Measurements from ENCODE around the gene VENTX. TPM values are rescaled to one million over a fixed set of nuclear protein-coding genes. Genes with fewer than 3 reads are reported as not detected.
"Not testable (repeated sequence)": the region's sequence is repeated elsewhere in the genome, so short reads cannot be mapped to it uniquely, and the experiment has no call there.

The VENTX gene
- total RNA-seq, 2 experiments from 2014 or later, result not detected

DNA sequence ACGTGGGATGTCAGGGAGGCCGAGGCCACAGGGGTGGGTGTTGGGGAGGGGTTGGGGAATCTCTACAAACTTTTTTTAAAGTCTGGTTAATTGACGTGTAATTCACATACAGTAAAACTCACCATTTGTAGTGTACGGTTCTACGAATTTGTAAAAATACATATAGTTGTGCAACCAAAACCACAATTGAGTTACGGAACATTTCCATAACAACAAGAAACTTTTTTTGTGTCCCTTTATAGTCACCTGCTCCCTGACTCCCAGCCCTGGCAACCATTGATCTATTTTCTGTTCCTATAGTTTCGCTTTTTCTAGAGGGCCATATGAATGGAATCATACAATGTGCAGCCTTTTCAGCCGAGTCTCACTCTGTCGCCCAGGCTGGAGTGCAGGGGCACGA is 2.9 kb upstream of the VENTX start:
- H3K4me3 Mint-ChIP-seq; H3K36me3 Mint-ChIP-seq (ENCODE audit: low read depth); DNase-seq; H3K9me3 Mint-ChIP-seq (ENCODE audit: low read depth); ATAC-seq; H3K4me1 Mint-ChIP-seq; CTCF ChIA-PET; POLR2A ChIA-PET; H3K27ac Mint-ChIP-seq: not testable (repeated sequence)
- H3K27me3 Mint-ChIP-seq, result peaks cover 38% of the 10 kb centered on the region
- intact Hi-C loops (cut with DNase I, micrococcal nuclease), result loop anchor here in 1 of 2 experiments (10.0 kb wide), 1 partner anchor 450 kb away; the partner anchor contains the start of gene NKX6-2

DNA sequence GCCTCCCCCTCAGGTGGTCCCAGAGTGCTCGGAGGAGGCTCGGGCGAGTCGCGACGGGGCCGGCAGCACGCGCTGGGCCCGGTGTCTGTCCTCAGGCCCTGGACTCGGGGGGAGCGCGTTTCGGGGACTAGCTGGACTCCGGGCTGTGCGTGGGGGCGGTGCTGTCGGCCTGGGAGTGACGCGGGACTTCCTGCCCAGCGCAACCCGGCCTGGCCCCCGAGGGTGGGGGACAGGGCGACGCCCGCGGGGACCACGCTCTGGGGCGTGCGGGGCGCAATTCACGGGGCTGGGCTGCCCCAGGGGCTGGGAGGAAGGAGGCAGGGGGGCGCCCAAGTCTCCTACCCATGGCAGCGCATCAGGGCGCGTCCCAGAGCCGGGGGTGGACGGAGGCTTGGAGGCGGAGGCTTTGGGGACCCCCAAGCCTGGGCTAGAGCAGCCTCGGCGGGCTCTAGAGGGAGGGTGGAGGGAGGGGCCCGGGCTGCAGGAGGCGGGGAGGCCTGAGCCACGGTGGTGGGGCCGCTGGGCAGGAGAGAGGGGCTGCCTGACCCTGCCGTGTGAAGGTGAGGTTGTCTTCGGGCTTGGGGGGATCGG is 2.3 kb upstream of the VENTX start:
- no peaks in the 10 kb centered on the region for H3K36me3 Mint-ChIP-seq (ENCODE audit: low read depth)
- ATAC-seq, result no peak
- no peak overlapping the region for H3K27ac Mint-ChIP-seq
- H3K4me3 Mint-ChIP-seq, result no peak overlapping the region
- intact Hi-C loops (cut with DNase I, micrococcal nuclease), result loop anchor here in 1 of 2 experiments (10.0 kb wide), 1 partner anchor 451 kb away; the partner anchor contains the start of gene NKX6-2
- peak; percentile 31 for DNase-seq
- H3K9me3 Mint-ChIP-seq (ENCODE audit: low read depth), result no peaks in the 10 kb centered on the region
- peaks cover 8% of the 10 kb centered on the region for H3K4me1 Mint-ChIP-seq
- ChIA-PET POLR2A (no interaction called here), CTCF (no interaction called here)
- H3K27me3 Mint-ChIP-seq, result peaks cover 38% of the 10 kb centered on the region

DNA sequence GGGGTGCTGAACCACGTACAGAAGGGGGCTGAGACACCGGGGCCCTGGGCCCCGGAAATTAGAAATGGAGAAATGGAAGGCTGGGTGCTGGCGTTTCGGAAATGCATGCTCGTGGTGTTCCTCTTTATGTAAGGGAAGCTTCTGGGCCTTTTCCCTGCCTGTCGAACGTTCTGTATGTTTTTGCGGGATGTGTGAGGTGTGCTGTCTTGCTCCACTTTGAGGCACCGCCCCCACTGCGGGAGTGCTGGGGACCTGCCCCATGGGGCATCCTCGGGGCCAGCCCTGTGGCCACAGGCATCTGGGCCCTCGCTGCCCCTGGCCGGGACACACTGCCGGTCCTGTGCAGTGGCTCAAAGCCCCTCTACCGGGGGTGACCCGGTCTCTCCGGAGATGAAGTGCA is 1.7 kb upstream of the VENTX start:
- no peak for DNase-seq
- H3K27me3 Mint-ChIP-seq, result peaks cover 42% of the 10 kb centered on the region
- H3K36me3 Mint-ChIP-seq (ENCODE audit: low read depth), result no peaks in the 10 kb centered on the region
- no peak for ATAC-seq
- intact Hi-C loops (cut with DNase I, micrococcal nuclease), result loop anchor here in 1 of 2 experiments (10.0 kb wide), 1 partner anchor 451 kb away; the partner anchor contains the start of gene NKX6-2
- ChIA-PET CTCF (no interaction called here), POLR2A (no interaction called here)
- no peak overlapping the region for H3K4me3 Mint-ChIP-seq
- H3K27ac Mint-ChIP-seq, result no peak overlapping the region
- H3K4me1 Mint-ChIP-seq, result peaks cover 11% of the 10 kb centered on the region
- no peaks in the 10 kb centered on the region for H3K9me3 Mint-ChIP-seq (ENCODE audit: low read depth)

DNA sequence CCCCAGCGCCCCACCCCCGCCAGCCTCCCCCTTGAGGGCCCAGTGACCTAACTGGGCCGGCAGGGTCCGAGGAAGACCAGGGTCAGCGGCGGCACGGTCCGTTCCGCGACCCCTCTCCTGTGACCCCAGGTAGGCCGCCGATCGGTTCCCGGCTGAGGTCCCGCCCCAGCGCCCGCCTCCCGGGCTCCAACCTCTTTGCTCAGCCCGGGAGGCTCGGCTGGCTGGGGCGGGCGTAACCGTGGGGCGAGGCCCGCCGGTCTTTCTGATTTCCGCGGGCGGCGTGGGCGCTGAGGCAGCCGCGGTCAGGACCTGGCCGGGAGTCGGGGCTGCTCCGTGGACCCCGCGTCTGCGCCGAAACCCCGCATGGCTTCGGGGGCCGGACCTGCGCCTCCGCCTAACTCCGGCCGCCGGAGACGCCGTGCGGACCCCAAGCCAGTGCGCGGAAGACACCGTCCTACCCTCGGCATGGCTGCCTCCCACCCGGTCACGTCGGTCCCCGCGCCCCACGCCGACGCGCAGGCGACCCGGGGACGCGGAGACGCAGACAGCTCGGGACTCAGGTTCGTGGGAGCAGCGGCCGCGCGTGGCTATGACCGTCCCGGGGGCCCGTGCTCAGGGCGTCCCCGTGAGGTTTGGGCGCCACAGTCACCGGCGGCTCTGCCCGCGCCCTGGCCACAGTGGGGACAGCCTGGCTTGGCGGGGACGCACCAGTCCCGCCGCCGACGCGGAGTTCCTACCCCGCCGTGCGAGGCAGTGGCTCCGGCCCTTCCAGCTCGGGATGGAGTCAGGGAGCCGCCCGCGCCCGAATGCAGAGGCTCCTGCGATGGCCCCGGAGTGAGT is 1.0 kb upstream of the VENTX start:
- Mint-ChIP-seq H3K9me3 (ENCODE audit: low read depth) (no peaks in the 10 kb centered on the region), H3K27ac (no peak overlapping the region), H3K4me1 (peaks cover 16% of the 10 kb centered on the region), H3K36me3 (ENCODE audit: low read depth) (no peaks in the 10 kb centered on the region), H3K27me3 (peaks cover 46% of the 10 kb centered on the region), H3K4me3 (no peak overlapping the region)
- ATAC-seq (no peak), DNase-seq (peak; percentile 22)
- CTCF ChIA-PET, result no interaction called here
- intact Hi-C loops (cut with DNase I, micrococcal nuclease), result loop anchor here in 1 of 2 experiments (10.0 kb wide), 1 partner anchor 452 kb away; the partner anchor contains the start of gene NKX6-2
- POLR2A ChIA-PET, result no interaction called here

GRCh38 chr10:133237241-133237587 is 441 bp upstream of the VENTX start:
- CTCF ChIA-PET, result no interaction called here

DNA sequence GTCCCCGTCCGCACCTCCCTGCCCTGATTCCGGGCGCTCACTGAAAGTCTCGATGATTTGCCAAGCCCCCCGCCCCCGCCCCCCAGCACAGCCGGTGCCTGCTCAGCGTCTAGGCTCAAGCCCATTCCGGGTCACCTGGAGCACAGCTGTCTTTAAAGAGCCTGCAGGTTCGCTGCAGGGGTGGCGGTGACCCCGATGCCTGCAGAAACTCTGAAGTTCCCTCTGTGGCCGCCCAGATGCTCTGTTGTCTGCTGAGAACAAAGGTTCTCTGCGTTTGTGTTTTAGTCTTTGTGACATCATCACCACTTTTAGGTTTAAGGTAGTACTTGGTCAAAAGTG is 780 bp downstream of the VENTX start:
- no peak overlapping the region for H3K4me3 Mint-ChIP-seq
- H3K36me3 Mint-ChIP-seq (ENCODE audit: low read depth), result no peaks in the 10 kb centered on the region
- ATAC-seq (no peak), DNase-seq (no peak)
- ChIA-PET POLR2A (no interaction called here), CTCF (no interaction called here)
- H3K27me3 Mint-ChIP-seq, result peaks cover 51% of the 10 kb centered on the region
- H3K4me1 Mint-ChIP-seq, result peaks cover 19% of the 10 kb centered on the region
- intact Hi-C loops (cut with DNase I, micrococcal nuclease), result loop anchor here in 1 of 2 experiments (10.0 kb wide), 1 partner anchor 454 kb away; the partner anchor contains the start of gene NKX6-2
- H3K27ac Mint-ChIP-seq, result no peak overlapping the region
- H3K9me3 Mint-ChIP-seq (ENCODE audit: low read depth), result no peaks in the 10 kb centered on the region

More at GRCh38 chr10:133237241-133237587, 441 bp upstream of the VENTX start:
- H3K9me3 Mint-ChIP-seq (ENCODE audit: low read depth), result no peaks in the 10 kb centered on the region
- intact Hi-C loops (cut with DNase I, micrococcal nuclease), result loop anchor here in 1 of 2 experiments (10.0 kb wide), 1 partner anchor 452 kb away; the partner anchor contains the start of gene NKX6-2
- no peaks in the 10 kb centered on the region for H3K36me3 Mint-ChIP-seq (ENCODE audit: low read depth)
- peaks cover 46% of the 10 kb centered on the region for H3K27me3 Mint-ChIP-seq
- no peak for ATAC-seq
- no peak overlapping the region for H3K27ac Mint-ChIP-seq
- DNase-seq, result no peak
- no peak overlapping the region for H3K4me3 Mint-ChIP-seq
- H3K4me1 Mint-ChIP-seq, result peaks cover 19% of the 10 kb centered on the region
- POLR2A ChIA-PET, result no interaction called here

GRCh38 chr10:133239990-133240389 is 2.3 kb downstream of the VENTX start:
- POLR2A ChIA-PET, result no interaction called here
- peaks cover 19% of the 10 kb centered on the region for H3K4me1 Mint-ChIP-seq
- no peak for DNase-seq

GRCh38 chr10:133241501-133242205 is 4.0 kb downstream of the VENTX start:
- ATAC-seq (peak; percentile 25), DNase-seq (no peak)
- H3K27ac Mint-ChIP-seq, result no peak overlapping the region
- no peaks in the 10 kb centered on the region for H3K36me3 Mint-ChIP-seq (ENCODE audit: low read depth)
- intact Hi-C loops (cut with DNase I, micrococcal nuclease), result no loop called here
- no peaks in the 10 kb centered on the region for H3K9me3 Mint-ChIP-seq (ENCODE audit: low read depth)
- H3K4me3 Mint-ChIP-seq, result peak overlapping the region; percentile 18
- H3K4me1 Mint-ChIP-seq, result peaks cover 15% of the 10 kb centered on the region
- POLR2A ChIA-PET, result no interaction called here
- CTCF ChIA-PET, result interaction anchor here (0.5 to 1.0 kb wide), 3 partner anchors 15 to 61 kb away, joined by 3 read pairs; no protein-coding TSS in a partner anchor
- peaks cover 38% of the 10 kb centered on the region for H3K27me3 Mint-ChIP-seq

More at GRCh38 chr10:133239990-133240389, 2.3 kb downstream of the VENTX start:
- CTCF ChIA-PET, result interaction anchor here (0.6 kb wide), 1 partner anchor 17 kb away, joined by 4 read pairs; no protein-coding TSS in a partner anchor
- ATAC-seq, result no peak
- intact Hi-C loops (cut with DNase I, micrococcal nuclease), result loop anchor here in 1 of 2 experiments (10.0 kb wide), 1 partner anchor 455 kb away; the partner anchor contains the start of gene NKX6-2
- no peak overlapping the region for H3K4me3 Mint-ChIP-seq
- no peaks in the 10 kb centered on the region for H3K9me3 Mint-ChIP-seq (ENCODE audit: low read depth)
- peaks cover 42% of the 10 kb centered on the region for H3K27me3 Mint-ChIP-seq
- no peaks in the 10 kb centered on the region for H3K36me3 Mint-ChIP-seq (ENCODE audit: low read depth)
- no peak overlapping the region for H3K27ac Mint-ChIP-seq

DNA sequence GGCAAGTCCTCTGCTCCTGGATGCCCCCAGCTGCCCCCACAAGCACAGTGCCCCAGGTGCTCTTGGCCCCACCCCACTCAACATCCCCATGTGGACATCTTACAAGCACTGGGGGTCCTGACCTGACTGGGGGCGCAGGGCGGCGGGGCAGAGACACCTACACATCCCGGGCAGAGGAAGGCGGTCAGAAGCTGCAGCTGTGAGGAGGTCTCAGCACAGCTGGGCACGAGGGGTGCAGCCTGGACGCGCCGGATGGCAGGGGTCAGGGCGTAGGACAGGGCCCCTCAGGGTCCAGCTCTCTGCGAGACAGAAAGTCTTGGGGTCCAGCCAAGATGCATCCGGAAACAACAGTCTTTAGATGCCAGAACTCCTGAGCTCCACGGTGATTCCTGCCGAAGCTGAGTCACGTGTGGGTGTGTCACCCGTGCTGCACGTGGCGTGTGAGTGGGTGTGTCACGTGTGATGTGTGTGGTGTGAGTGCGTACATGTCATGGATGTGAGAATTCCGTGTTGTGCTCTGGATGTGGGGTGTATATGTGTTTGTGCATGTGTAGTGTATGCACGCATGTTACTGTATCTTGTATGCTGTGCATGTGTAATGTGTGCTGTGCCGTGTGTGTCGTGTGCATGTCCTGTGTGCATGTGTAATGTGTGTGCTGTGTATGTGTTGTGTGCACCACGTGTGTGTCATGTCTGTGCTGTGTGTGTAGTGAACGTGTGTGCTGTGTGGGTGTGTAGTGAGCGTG is 5.1 kb downstream of the VENTX start:
- ATAC-seq (no peak), DNase-seq (no peak)
- no peak overlapping the region for H3K4me3 Mint-ChIP-seq
- H3K27ac Mint-ChIP-seq, result no peak overlapping the region
- H3K36me3 Mint-ChIP-seq (ENCODE audit: low read depth), result no peaks in the 10 kb centered on the region
- POLR2A ChIA-PET, result no interaction called here
- peaks cover 13% of the 10 kb centered on the region for H3K4me1 Mint-ChIP-seq
- CTCF ChIA-PET, result interaction anchor here (0.6 to 1.0 kb wide), 2 partner anchors 14 to 303 kb away, joined by 3 read pairs; no protein-coding TSS in a partner anchor
- peaks cover 34% of the 10 kb centered on the region for H3K27me3 Mint-ChIP-seq
- H3K9me3 Mint-ChIP-seq (ENCODE audit: low read depth), result no peaks in the 10 kb centered on the region
- intact Hi-C loops (cut with DNase I, micrococcal nuclease), result no loop called here

GRCh38 chr10:133243593-133243992 is 5.9 kb downstream of the VENTX start:
- Mint-ChIP-seq H3K27me3 (peaks cover 30% of the 10 kb centered on the region), H3K36me3 (ENCODE audit: low read depth) (no peaks in the 10 kb centered on the region), H3K4me3 (no peak overlapping the region), H3K4me1 (peaks cover 13% of the 10 kb centered on the region), H3K9me3 (ENCODE audit: low read depth) (no peaks in the 10 kb centered on the region), H3K27ac (no peak overlapping the region)
- ATAC-seq (no peak), DNase-seq (no peak)
- intact Hi-C loops (cut with DNase I, micrococcal nuclease), result no loop called here
- CTCF ChIA-PET, result interaction anchor here (0.7 kb wide), 1 partner anchor 12 kb away, joined by 4 read pairs; no protein-coding TSS in a partner anchor
- POLR2A ChIA-PET, result no interaction called here

Measured in activated CD4-positive, alpha-beta T cell treated with anti-CD3 and anti-CD28 coated beads for 36 hours (primary cell).